Stimulated activated CD8-positive, alpha-beta memory T cell treated with anti-CD3 and anti-CD28 coated beads, Interleukin-12 subunit alpha, Interleukin-12 subunit beta, amount 100 ng/mL, for 4 hours (primary cell): ENCODE results near the gene PCDHGC5.

ENCODE experiments used
- DNase-seq: peaks from one replicate; pipeline ENCODE4 v3.0.0-alpha.2; 2020; ENCODE audit warnings: low read depth

PCDHGC5 gene

GRCh38 chr5:141529873-141530272 is 41.0 kb downstream of the PCDHGC5 start:
- DNase-seq = no peak

DNA sequence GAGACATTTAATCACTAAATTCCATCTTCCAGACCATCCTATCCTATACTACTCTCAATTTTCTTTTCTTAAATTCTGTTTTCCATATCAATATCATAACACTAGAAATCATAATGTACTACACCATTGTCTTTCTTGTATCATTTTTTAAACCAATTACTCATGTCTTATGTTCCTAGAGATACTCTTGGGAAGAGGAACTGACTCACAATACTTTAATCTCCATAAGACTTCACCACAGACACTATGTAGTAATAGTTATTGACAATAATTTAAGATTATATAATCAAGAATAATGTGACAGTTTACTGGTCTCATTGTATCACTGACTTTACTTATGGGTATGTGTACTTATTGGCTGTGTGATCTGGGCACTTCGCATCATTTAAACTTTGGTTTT is 43.8 kb downstream of the PCDHGC5 start:
- no peak for DNase-seq

DNA sequence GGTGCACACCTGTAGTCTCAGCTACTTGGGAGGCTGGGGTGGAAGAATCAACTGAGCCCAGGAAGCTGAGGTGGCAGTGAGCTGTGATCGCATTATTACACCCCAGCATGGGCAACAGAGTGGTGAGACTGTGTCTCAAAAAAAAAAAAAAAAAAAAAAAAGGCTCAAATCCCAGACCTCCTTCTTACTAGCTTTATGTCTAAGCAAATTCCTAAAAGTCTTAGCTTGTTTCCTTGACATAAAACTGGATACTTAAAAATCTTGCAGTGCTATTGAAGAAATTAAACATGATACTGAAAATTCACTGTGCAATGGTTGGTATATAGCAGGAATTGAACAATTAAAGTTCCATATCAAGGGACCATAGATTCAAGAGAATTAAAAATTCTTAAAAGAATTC is 45.0 kb downstream of the PCDHGC5 start:
- DNase-seq = no peak

DNA sequence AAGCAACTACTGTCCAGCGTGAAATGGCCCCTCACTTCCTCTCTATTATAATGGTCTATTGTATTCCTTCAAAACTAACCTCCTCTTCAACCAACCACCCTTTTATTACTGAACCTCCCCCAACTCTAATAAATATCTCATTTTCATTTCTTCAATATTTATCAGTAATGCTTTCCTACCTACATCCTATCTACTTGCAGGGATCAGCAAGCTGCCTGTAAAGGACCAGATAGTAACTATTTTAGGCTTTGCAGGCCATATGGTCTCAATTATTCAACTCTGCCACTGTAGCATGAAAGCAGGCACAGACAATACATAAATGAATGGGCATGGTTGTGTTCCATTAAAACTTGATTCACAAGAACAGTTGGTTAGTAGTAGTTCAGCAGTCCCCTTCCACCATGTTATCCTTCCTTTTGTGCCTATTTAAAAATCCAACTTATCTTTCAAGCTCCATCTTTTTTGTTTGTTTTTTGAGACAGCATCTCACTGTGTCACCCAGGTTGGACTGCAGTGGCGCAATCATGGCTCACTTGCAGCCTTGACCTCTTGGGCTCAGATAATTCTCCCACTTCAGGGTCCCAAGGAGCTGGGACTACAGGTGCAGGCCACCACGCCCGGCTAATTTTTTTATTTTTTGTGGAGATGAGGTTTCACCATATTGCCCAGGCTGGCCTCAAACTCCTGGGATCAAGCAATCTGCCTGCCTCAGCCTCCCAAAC is 45.8 kb downstream of the PCDHGC5 start:
- no peak for DNase-seq
